ENCODE measurements around the gene SUPT6H.

SUPT6H gene

GRCh38 chr17:28712032-28712704 is 50.2 kb downstream of the SUPT6H start:
- no peak for TF ChIP-seq ELF4 (IDR thresholded peaks at IDR 0.05)
- TF ChIP-seq FOXK2 (IDR thresholded peaks at IDR 0.05): no peak
- TF ChIP-seq LEF1 (IDR thresholded peaks at IDR 0.05; ENCODE audit: borderline replicate concordance): no peak
- no peak for TF ChIP-seq HDGF (IDR thresholded peaks at IDR 0.05; ENCODE audit: borderline replicate concordance)
- TF ChIP-seq SP1 (IDR thresholded peaks at IDR 0.05): no peak
- TF ChIP-seq L3MBTL2 (conservative IDR thresholded peaks at IDR 0.05): no peak; the same call in 1 of the 2 replicates
- TF ChIP-seq PKNOX1 (IDR thresholded peaks at IDR 0.05): no peak
- TF ChIP-seq FOXM1 (IDR thresholded peaks at IDR 0.05; ENCODE audit: borderline replicate concordance): no peak
- no peak for TF ChIP-seq FOXA1 (IDR thresholded peaks at IDR 0.05)
- TF ChIP-seq CTBP1 (IDR thresholded peaks at IDR 0.05; ENCODE audit: borderline replicate concordance): no peak
- no peak for TF ChIP-seq NFRKB (IDR thresholded peaks at IDR 0.05)
- no peak for TF ChIP-seq TARDBP (IDR thresholded peaks at IDR 0.05)
- TF ChIP-seq ARNT (IDR thresholded peaks at IDR 0.05): no peak
- TF ChIP-seq ZNF384 (IDR thresholded peaks at IDR 0.05): no peak
- no peak for TF ChIP-seq SUZ12 (IDR thresholded peaks at IDR 0.05)
- TF ChIP-seq BHLHE40 (IDR thresholded peaks at IDR 0.05; ENCODE audit: borderline replicate concordance): no peak
- CTCF ChIA-PET: interaction anchor here (0.8 to 2.8 kb wide), 4 partner anchors 10 to 68 kb away, joined by 3 to 14 read pairs (median 6); partner anchors contain the start of genes BLTP2 and TLCD1
- POLR2A ChIA-PET: interaction anchor here (1.0 to 15.7 kb wide), 5 partner anchors 10 to 68 kb away, joined by 4 to 309 read pairs (median 5); partner anchors contain the start of genes BLTP2, NEK8, RPL23A and TLCD1
- peak; percentile 16 for DNase-seq (ENCODE audit: extremely low spot score)

- POLR2A ChIA-PET: interaction anchor here (1.0 to 15.7 kb wide), 3 partner anchors 10 to 45 kb away, joined by 4 to 309 read pairs (median 4); partner anchors contain the start of genes NEK8, RPL23A and TLCD1
- CTCF ChIA-PET: interaction anchor here (0.6 to 1.3 kb wide), 3 partner anchors 12 to 68 kb away, joined by 3 read pairs; partner anchors contain the start of gene BLTP2
- TF ChIP-seq BHLHE40 (IDR thresholded peaks at IDR 0.05; ENCODE audit: borderline replicate concordance) (no peak), CTBP1 (IDR thresholded peaks at IDR 0.05; ENCODE audit: borderline replicate concordance) (no peak), SUZ12 (IDR thresholded peaks at IDR 0.05) (no peak), SP1 (IDR thresholded peaks at IDR 0.05) (no peak), TARDBP (IDR thresholded peaks at IDR 0.05) (no peak), FOXA1 (IDR thresholded peaks at IDR 0.05) (no peak), FOXM1 (IDR thresholded peaks at IDR 0.05; ENCODE audit: borderline replicate concordance) (no peak), LEF1 (IDR thresholded peaks at IDR 0.05; ENCODE audit: borderline replicate concordance) (no peak), FOXK2 (IDR thresholded peaks at IDR 0.05) (no peak), ELF4 (IDR thresholded peaks at IDR 0.05) (no peak), HDGF (IDR thresholded peaks at IDR 0.05; ENCODE audit: borderline replicate concordance) (no peak)
- DNase-seq (ENCODE audit: extremely low spot score): no peak
Measured at GRCh38 chr17:28712705-28713415, 50.9 kb downstream of the SUPT6H start.

GRCh38 chr17:28714281-28714680 is 52.3 kb downstream of the SUPT6H start:
- POLR2A ChIA-PET: no interaction called here
- TF ChIP-seq SP1 (IDR thresholded peaks at IDR 0.05) (no peak), L3MBTL2 (conservative IDR thresholded peaks at IDR 0.05) (no peak), ZNF384 (IDR thresholded peaks at IDR 0.05) (no peak), TARDBP (IDR thresholded peaks at IDR 0.05) (no peak), FOXK2 (IDR thresholded peaks at IDR 0.05) (no peak), ARNT (IDR thresholded peaks at IDR 0.05) (no peak), BHLHE40 (IDR thresholded peaks at IDR 0.05; ENCODE audit: borderline replicate concordance) (no peak), HDGF (IDR thresholded peaks at IDR 0.05; ENCODE audit: borderline replicate concordance) (no peak), FOXM1 (IDR thresholded peaks at IDR 0.05; ENCODE audit: borderline replicate concordance) (no peak), FOXA1 (IDR thresholded peaks at IDR 0.05) (no peak), SUZ12 (IDR thresholded peaks at IDR 0.05) (no peak), ELF4 (IDR thresholded peaks at IDR 0.05) (no peak)
- CTCF ChIA-PET: no interaction called here
- DNase-seq (ENCODE audit: extremely low spot score): no peak

GRCh38 chr17:28715217-28715616 is 53.2 kb downstream of the SUPT6H start:
- CTCF ChIA-PET: interaction anchor here (1.1 kb wide), 1 partner anchor 71 kb away, joined by 3 read pairs; no protein-coding TSS in a partner anchor
- no peak for DNase-seq (ENCODE audit: extremely low spot score)
- no peak for TF ChIP-seq NFRKB (IDR thresholded peaks at IDR 0.05)
- TF ChIP-seq TARDBP (IDR thresholded peaks at IDR 0.05): no peak
- no peak for TF ChIP-seq PKNOX1 (IDR thresholded peaks at IDR 0.05)
- TF ChIP-seq SP1 (IDR thresholded peaks at IDR 0.05): no peak
- TF ChIP-seq ARNT (IDR thresholded peaks at IDR 0.05): no peak
- TF ChIP-seq FOXA1 (IDR thresholded peaks at IDR 0.05): no peak
- TF ChIP-seq CTBP1 (IDR thresholded peaks at IDR 0.05; ENCODE audit: borderline replicate concordance): no peak
- TF ChIP-seq FOXM1 (IDR thresholded peaks at IDR 0.05; ENCODE audit: borderline replicate concordance): no peak
- POLR2A ChIA-PET: interaction anchor here (0.7 to 1.8 kb wide), 7 partner anchors 9 to 186 kb away, joined by 3 to 5 read pairs (median 4); partner anchors contain the start of genes SDF2 and SUPT6H

GRCh38 chr17:28716740-28717577 is 55.0 kb downstream of the SUPT6H start:
- CTCF ChIA-PET: interaction anchor here (0.8 to 1.5 kb wide), 2 partner anchors 8 to 11 kb away, joined by 3 to 5 read pairs; no protein-coding TSS in a partner anchor
- POLR2A ChIA-PET: interaction anchor here (0.6 to 1.8 kb wide), 8 partner anchors 8 to 235 kb away, joined by 3 to 9 read pairs (median 4); partner anchors contain the start of genes PHF12 and TLCD1
- TF ChIP-seq CTBP1 (IDR thresholded peaks at IDR 0.05; ENCODE audit: borderline replicate concordance) (no peak), SUZ12 (IDR thresholded peaks at IDR 0.05) (no peak), TARDBP (IDR thresholded peaks at IDR 0.05) (no peak), PKNOX1 (IDR thresholded peaks at IDR 0.05) (no peak), FOXK2 (IDR thresholded peaks at IDR 0.05) (no peak), HDGF (IDR thresholded peaks at IDR 0.05; ENCODE audit: borderline replicate concordance) (no peak), L3MBTL2 (conservative IDR thresholded peaks at IDR 0.05) (no peak), FOXA1 (IDR thresholded peaks at IDR 0.05) (no peak)
- DNase-seq (ENCODE audit: extremely low spot score): no peak
